Adrenal gland (tissue), 5 donors: Measurements from ENCODE around the gene ACP1.

Experiments
- CTCF ChIP-seq, 6 experiments: fragments of 450-650 bp in 4 of 6; fragments of 200-600 bp in 2 of 6; sonication (generic) in 1 of 6; IDR thresholded peaks; 1 replicate in 5 of 6; 2 replicates in 1 of 6; pipeline versions ENCODE4 v1.5.1 to v1.8.0; 2016 to 2021; ENCODE audit warnings: antibody characterized with exemption in 6 of 6, mild to moderate bottlenecking in 2 of 6, moderate library complexity in 1 of 6
- POLR2A ChIP-seq, 2 donors: fragments of 450-650 bp; IDR thresholded peaks; one replicate each; pipeline ENCODE4 v1.6.1; 2017; ENCODE audit warnings: antibody characterized with exemption in 2 of 2, mild to moderate bottlenecking in 2 of 2, moderate library complexity in 1 of 2
- donor health status: DM: no; HTN: no; CAD: no.

DNA sequence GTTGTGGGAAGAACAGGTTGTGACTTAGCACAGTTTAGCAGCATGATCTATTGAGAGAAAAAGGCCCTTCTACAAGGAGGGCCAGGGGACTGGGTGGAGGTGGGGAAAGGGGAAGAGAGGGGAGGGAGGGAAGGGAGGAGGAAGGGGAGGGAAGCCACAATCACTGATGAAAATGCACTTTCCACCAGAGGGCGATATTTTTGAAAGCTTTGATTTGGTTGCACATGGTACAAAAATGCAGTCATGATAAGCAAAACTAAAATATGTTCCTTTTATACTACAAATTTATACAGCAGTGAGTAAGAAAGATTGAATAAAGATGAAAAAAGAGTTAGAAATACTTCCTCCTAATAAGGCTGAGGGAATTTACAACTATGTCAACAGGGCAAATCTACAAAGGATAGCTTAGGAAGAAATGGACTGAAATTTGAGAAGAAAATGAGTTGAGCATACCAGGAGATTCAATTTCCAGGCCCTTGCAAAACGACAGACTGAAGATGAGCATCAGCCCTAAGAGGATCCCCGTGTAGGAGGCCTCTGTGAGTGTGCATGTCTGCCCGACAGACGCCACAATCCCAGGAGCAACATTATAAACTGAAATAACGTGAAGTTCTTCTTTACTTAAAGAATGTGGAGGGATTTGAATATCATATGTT, 18.1 kb upstream of the ACP1 start:
- TF ChIP-seq CTCF (IDR thresholded peaks at IDR 0.05) = peak; percentile 39 to 74 (median 60)
- no peak for TF ChIP-seq POLR2A (IDR thresholded peaks at IDR 0.05)
